Inflammatory macrophage treated with lipopolysaccharide for 4 hours (primary cell): ENCODE results near the gene GAGE12C.
"Not testable (repeated sequence)": the region's sequence is repeated elsewhere in the genome, so short reads cannot be mapped to it uniquely, and the experiment has no call there.

Experiments
- DNase-seq: peaks from one replicate; pipeline ENCODE4 v3.0.0-alpha.2; 2020

GAGE12C gene

GRCh38 chrX:49531877-49532276, at the start of gene GAGE12C:
TSS of gene GAGE12C (plus strand) at chrX:49532177. CDS start at chrX:49533332, 1,155 bp downstream.
- DNase-seq = not testable (repeated sequence)

GRCh38 chrX:49541433-49541832, 9.5 kb downstream of the GAGE12C start, which contains the start of gene GAGE12D:
TSS of gene GAGE12D (plus strand) at chrX:49541733. CDS start at chrX:49542888, 1,155 bp downstream.
- DNase-seq = not testable (repeated sequence)

GRCh38 chrX:49550989-49551388, 19.0 kb downstream of the GAGE12C start, which contains the start of gene GAGE12E:
TSS of gene GAGE12E (plus strand) at chrX:49551289. CDS start at chrX:49552444, 1,155 bp downstream.
- not testable (repeated sequence) for DNase-seq

- DNase-seq = not testable (repeated sequence)
These were observed 28.6 kb downstream of the GAGE12C start, which contains the start of gene GAGE12F for GRCh38 chrX:49560542-49560941. TSS of gene GAGE12F (plus strand) at chrX:49560842. CDS start at chrX:49561997, 1,155 bp downstream.

- not testable (repeated sequence) for DNase-seq
These were observed 36.8 kb downstream of the GAGE12C start for GRCh38 chrX:49568728-49569127.

DNA sequence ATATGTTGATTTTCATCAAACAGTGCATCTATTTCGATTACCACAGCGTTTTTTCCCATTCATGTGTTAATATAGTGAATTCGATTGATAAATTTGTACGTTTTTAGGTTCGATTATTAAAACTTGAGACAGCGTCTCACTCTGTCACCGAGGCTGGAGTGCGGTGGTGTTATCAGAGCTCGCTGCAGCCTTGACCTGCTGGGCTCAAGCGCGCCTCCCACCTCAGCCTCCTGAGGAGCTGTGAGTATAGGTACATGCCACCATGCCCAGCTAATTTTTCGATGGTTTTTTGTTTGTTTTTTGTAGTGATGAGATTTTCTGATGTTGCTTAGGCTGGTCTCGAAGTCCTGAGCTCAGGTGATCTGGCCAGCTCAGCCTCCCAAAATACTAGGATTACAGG, 37.2 kb downstream of the GAGE12C start:
- not testable (repeated sequence) for DNase-seq

DNA sequence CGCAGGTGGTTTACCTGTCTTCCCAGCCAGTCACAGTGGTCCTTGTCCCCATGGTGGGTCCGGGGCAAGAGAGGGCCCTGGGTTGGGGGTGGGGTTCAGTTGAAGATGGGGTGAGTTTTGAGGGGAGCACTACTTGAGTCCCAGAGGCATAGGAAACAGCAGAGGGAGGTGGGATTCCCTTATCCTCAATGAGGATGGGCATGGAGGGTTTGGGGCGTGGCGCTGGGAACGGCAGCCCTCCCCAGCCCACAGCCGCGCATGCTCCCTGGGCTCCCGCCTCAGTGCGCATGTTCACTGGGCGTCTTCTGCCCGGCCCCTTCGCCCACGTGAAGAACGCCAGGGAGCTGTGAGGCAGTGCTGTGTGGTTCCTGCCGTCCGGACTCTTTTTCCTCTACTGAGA, 38.1 kb downstream of the GAGE12C start, which contains the start of gene GAGE12G:
Gene GAGE12G, plus strand, starts transcription at position 301 of the 400 bp plus-strand sequence. CDS start 1,155 bp downstream, outside the sequence.
- not testable (repeated sequence) for DNase-seq

DNA sequence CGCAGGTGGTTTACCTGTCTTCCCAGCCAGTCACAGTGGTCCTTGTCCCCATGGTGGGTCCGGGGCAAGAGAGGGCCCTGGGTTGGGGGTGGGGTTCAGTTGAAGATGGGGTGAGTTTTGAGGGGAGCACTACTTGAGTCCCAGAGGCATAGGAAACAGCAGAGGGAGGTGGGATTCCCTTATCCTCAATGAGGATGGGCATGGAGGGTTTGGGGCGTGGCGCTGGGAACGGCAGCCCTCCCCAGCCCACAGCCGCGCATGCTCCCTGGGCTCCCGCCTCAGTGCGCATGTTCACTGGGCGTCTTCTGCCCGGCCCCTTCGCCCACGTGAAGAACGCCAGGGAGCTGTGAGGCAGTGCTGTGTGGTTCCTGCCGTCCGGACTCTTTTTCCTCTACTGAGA, 47.7 kb downstream of the GAGE12C start, which contains the start of gene GAGE12H:
Gene GAGE12H, plus strand, starts transcription at position 301 of the 400 bp plus-strand sequence. CDS start 1,155 bp downstream, outside the sequence.
- not testable (repeated sequence) for DNase-seq
